HG02798 (cell line): ENCODE measurements around the gene LY6G6F.

Experiments used
- ATAC-seq: cut with Tn5 transposase; IDR thresholded peaks from one replicate; pipeline ENCODE4 v1.9.1; 2021; ENCODE audit warnings: mild to moderate bottlenecking; ENCODE audit not compliant: unreplicated experiment, poor library complexity

LY6G6F gene

DNA sequence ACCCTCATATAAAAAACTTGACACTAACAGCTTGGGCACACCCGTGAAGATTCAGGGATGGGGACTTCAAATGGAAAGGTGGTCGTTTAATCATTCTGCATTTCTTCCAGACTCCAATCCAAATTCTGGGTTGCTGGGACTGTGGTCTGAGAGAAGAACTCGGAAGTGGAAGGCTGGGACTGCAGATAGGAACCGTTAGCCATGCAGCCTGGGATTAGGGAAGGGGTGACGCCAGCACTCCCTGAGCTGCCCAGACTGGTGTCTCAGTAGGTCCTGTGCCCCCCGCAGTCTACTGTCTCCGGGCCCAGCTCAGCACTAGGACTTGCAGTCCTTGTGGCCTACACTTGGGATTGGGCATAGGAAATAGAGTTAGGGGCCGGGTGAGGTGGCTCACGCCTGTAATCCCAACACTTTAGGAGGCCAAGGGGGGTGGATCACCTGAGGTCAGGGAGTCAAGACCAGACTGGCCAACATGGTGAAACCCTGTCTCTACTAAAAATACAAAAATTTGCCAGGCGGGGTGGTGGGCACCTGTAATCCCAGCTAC lies 30.2 kb downstream of the LY6G6F start:
- ATAC-seq: no peak

DNA sequence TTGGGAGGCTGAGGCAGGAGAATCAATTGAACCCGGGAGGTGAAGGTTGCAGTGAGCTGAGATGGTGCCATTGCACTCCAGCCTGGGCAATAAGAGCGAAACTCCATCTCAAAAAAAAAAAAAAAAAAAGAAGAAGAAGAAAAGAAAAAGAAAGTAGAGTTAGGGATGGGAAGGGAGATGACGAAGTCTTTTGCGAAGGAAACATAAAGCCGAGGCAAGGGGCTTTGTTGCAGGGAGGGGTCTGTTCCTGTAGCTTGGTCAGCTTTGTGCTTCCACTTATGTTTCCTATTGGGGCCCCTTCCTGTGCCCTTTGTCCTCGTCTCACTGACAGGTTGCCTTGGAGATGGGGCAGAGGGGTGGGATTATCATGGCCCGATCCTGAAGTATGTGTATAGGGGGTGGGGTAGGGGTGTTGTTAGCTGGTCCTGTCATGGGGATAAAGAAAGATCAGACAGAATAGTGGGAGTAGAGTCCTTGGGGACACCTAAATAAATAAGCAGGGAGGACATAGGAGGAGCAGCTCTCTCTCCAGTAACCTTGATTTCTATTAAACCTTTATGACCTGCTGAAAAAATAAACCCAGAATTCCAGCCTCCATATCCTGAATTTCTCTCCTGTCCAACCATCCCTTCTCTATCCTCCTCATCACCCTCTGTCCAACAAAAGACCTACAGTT lies 30.8 kb downstream of the LY6G6F start:
- no peak for ATAC-seq

DNA sequence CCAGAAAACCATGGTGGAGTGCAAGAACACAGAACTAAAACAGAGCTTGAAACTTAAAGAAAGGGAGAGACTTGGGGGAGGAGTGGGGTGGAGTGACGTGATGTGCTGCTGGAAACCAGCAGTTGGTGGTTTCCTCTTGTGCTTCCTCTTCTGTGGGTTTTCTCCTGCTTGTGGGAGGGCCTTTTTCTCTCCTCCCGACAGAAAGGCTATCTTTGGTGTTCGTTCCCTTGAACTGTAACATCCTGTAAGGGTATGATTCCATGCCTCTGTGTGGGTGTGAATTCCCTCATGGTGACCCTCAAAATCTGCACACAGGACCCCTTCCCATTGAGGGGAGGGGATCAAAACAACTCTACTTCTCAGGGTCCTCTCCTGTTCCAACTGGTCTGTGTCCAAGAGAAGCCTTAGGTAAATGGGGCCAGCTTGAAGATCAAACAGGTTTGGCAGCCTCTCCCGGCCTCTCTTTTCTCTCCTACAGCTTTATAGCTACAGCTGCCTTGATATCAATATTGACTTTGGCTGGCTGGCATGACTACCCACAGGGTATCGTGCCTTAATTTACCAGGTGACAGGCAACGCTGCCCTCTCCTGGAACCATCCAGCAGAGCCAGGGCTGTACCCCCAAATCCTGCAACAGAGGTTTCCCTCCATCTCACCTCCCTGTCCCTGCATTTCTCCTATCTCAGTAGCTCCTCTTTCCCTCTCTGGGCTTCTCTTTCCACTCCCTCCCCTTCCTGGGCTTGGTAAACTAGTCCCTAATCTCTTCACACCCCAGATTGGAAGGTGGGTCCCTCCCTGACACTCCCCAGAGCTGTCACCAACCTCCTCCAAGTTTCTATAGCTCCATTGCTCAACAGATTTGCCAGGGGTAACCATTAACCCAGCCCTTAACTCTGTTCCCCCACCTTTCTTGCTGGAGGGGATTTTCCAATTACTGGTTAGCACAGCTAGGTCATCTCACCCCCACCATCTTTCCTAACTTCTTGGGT lies 31.6 kb downstream of the LY6G6F start:
- peak; percentile 22 for ATAC-seq

DNA sequence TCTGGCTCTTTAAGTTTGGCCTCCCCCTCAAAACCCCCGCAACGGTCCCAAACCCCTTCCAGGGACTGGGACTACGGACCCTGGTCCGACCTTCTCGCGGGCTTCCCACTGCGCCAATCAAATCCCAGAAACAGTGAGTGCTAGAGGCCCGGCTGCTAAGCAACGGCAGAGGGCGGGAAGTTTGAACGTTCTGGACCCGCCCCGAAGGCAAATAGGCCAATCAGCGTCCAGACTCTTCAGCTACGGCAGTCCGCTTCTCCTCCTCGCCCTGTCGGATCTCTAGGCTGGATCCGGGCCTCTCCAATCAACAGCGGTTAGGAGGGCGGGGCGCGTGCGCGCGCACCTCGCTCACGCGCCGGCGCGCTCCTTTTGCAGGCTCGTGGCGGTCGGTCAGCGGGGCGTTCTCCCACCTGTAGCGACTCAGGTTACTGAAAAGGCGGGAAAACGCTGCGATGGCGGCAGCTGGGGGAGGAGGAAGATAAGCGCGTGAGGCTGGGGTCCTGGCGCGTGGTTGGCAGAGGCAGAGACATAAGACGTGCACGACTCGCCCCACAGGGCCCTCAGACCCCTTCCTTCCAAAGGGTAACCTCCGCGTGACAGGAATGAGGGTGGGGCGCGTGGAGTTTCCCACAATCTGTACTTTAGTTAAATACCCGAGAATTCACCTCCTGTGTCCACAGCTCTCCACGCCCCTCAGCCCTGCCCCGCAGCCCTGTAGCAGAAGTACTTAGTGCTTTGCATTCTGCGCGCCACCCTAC lies 33.2 kb downstream of the LY6G6F start, which contains the start of gene MSH5:
TSS of gene MSH5 (plus strand) at position 367 of the 758 bp plus-strand sequence. CDS start 462 bp downstream, outside the sequence.
- ATAC-seq: peak; percentile 88

DNA sequence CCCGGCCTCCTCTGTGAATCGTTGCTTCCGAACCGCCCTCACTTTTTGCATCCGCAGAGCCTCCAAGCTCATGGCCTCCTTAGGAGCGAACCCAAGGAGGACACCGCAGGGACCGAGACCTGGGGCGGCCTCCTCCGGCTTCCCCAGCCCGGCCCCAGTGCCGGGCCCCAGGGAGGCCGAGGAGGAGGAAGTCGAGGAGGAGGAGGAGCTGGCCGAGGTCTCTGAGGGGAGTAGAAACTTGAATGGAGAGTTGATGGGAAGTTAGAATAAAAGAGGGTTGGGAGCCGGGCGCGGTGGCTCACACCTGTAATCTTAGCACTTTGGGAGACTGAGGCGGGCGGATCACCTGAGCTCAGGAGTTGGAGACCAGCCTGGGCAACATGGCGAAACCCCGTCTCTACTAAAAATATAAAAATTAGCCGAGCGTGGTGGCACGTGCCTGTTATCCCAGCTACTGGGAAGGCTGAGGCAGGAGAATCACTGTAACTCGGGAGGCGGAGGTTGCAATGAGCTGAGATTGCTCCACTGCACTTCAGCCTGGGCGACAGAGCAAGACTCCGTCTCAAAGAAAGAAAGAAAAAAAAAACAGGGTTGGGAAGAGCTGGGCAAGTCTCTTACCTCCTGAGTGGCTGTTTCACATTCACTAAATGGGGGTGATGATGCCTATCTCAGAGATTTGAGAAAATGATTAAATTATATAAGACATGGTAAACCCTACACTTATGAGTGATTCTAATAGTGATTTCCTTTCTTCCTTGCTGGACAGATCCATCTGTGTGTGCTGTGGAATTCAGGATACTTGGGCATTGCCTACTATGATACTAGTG lies 33.9 kb downstream of the LY6G6F start:
- peak; percentile 0 for ATAC-seq

DNA sequence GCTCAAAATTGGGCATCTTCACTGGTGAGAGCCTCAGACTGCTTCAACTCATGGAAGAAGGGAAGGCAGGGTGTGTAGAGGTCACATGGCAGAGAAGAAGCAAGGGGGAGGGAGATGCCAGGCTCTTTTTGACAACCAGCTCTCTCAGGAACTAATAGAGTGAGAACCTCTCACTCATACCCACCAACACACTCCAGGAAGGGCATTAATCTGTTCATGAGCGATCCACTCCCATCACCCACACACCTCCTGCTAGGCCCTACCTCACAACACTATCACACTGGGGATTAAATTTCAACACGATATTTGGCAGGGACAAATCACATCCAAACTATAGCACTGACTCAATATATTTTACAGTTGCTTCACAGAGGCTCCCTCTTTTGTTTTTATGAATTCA lies 35.1 kb downstream of the LY6G6F start:
- ATAC-seq: no peak

DNA sequence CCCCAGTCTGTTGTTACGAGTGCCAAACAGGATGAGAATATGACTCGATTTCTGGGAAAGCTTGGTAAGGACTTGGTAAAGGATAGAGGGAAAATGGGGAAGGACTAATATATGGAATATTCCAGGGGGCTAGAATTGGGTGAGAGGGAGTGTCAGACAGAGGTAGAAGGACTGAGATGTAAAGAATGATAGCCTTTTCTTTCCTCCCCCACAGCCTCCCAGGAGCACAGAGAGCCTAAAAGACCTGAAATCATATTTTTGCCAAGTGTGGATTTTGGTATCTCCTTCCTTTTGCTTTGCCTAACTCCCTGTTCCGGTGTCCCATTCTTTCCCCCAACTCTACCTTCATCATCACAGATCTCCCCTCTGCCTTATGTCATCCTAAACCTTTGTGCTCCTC lies 36.2 kb downstream of the LY6G6F start:
- ATAC-seq: no peak

DNA sequence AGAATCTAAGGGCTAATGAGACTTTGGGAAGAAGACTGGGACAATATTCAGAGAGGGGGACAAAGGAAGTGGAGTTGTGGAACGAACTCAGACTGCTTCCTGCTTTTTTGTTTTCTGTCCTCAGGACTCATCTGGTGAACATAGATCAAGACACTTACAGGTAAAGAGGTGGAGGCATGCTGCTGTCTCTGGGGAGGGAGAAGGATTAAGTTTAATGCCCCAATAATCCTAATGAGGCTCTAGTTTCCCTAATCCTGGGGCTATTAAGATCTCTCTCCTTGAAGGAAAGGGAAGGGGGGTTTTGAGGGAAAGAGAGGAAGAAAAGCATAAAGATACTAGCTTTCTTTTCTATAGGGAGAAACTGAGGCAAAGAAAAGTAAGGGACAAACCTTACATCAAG lies 37.8 kb downstream of the LY6G6F start:
- ATAC-seq: no peak

DNA sequence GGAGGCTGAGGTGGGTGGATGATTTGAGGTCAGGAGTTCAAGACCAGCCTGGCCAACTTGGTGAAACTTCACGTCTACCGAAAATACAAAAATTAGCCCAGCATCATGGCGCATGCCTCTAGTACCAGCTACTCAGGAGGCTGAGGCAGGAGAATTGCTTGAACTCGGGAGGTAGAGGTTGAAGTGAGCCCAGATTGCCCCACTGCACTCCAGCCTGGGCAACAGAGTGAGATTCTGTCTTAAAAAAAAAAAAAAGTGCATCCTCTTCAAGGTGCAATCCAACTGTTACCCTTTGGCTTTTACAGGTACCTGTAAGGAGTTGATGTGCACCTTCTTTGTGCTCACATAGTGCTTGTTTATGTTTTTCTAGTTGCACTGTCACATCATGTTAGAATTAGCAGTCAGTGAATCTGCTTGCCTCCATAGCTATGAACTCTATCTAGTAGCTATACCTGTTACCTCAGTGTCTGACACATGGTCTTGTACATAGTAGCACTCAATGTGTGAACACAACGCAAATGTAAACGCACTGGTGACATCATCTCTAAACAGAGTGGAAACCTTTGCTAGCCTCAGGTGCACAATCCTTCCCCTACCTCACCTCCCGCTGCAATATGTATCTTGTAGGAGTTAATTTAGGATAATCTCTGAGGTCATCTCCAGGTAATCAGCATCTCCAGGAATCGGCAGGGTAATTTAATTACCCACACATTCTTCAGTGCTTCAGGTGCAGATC lies 42.8 kb downstream of the LY6G6F start:
- no peak for ATAC-seq

DNA sequence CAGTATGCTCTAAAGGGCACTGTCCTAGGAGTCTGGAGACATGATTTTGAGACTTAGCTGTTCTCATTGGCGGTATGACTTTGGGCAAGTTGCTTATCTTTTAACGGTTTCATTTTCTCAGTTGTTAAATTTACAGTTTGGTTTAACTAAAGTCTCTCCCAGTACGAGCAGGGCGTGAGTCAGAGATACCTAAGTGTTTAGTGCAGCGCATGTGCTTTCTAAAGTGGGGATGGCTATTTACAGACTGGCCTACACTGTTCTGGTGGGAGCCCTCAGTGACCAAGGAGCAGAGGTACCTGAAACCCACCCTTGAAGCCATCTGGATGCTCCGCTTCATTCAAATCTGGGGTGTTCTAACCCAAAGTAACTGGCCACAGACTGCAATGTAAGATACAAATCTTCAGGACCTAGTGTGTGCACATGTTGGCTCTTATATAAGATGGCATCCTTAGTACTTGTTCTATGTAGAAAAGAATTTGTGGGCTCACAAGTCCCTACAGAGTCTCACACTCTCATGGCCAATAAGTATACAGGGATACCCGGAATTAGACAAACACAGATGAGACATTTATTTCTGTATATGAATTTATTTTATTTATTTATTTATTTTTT lies 43.9 kb downstream of the LY6G6F start:
- ATAC-seq: no peak

DNA sequence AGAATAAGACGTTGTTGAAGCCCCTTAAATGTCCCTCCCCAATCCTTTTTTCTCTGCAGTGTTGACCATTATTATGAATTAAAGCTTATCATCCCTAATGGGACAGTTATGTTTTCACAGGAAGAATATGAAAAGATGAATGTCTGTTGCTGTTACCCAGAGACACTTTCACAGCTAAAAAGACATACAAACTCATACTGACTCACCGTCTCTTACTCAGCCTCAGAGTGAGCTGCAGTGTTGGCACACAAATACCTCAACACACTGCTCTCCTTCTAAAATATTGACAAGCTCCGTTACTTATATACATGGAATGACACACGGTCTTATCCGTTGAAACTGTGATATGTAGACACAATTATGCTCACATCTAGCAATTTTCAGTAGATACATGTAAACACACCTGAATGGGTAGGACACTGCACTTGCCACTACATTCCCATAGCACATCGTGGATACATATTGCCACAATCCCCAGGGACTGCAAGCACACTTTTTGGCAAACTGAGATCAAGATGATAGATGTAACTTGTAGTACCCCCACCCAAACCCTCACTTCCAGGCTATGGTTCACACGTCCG lies 46.2 kb downstream of the LY6G6F start:
- ATAC-seq: no peak

DNA sequence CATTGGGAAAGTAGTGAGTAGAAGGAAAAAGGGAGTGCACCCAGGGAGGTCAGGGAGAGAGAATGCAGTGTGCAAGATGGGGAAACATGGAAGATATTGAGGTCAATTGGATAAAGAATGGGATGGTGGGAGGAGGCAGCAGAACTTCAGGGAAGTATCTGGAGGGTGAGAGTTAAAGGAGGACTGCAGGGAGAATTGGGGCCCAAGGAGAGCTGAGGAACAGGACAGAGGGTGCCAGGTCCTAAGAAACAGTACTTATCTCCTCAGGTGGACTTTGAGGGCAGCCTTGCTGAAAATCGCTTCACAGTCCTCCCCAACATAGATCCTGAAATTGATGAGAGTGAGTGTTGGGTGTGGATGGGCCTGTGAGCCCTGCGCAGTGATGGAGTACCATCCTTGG lies 51.6 kb downstream of the LY6G6F start:
- ATAC-seq: no peak
